GM21786 (cell line): ENCODE measurements around the gene TNK2.

Experiments
- ATAC-seq: cut with Tn5 transposase; IDR thresholded peaks from one replicate; pipeline ENCODE4 v1.9.1; 2021; ENCODE audit not compliant: unreplicated experiment

TNK2 gene

DNA sequence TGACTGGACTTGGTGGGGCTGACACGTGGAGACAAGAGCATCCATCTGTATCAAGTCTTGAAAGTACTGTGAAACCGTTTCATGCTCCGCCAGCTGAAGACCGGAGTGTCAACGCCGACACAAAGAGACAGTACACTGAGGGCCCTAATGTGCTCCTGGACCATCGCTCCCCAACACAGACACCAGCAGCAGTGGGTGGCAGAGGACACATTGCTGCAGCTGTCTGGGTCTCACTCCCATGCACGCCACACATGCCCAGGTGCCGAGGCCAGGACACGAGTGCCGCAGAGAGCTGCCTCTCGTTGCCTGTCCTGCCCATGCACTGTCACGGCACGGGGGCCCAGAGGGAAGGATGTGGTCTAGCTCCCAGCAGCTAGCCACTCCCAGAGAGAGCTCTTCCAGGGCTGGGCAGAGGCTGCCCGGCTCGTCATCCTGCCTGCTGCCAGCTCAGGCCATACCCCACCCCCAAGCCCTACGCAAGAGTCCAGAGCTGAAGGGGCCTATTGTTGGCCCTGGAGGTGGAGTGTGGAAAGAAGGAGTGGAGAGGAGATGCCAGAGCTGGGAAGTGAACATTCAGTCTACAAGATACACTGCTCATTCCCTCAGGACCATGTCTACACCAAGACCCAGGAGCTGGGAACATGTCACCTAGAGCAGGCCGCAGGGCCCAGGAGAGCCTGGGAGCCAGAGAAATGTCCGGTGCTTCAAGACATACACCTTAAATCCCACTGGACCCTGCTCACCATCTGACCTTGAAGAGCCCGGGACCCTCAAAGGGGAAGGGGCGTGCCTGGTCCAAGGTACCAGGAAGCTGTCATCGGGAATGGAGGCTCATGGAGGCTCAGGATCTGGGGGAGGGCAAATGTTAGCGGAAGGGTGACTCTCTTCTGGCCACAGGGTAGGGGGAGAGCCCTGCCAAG is 7.7 kb downstream of the TNK2 start:
- ATAC-seq, result peak; percentile 47

- no peak for ATAC-seq
Measured at GRCh38 chr3:195899701-195900435, 8.5 kb downstream of the TNK2 start.

- ATAC-seq, result no peak
Measured at GRCh38 chr3:195897853-195898415, 10.4 kb downstream of the TNK2 start.

- ATAC-seq, result no peak
Measured at GRCh38 chr3:195897081-195897852, 11.1 kb downstream of the TNK2 start.

DNA sequence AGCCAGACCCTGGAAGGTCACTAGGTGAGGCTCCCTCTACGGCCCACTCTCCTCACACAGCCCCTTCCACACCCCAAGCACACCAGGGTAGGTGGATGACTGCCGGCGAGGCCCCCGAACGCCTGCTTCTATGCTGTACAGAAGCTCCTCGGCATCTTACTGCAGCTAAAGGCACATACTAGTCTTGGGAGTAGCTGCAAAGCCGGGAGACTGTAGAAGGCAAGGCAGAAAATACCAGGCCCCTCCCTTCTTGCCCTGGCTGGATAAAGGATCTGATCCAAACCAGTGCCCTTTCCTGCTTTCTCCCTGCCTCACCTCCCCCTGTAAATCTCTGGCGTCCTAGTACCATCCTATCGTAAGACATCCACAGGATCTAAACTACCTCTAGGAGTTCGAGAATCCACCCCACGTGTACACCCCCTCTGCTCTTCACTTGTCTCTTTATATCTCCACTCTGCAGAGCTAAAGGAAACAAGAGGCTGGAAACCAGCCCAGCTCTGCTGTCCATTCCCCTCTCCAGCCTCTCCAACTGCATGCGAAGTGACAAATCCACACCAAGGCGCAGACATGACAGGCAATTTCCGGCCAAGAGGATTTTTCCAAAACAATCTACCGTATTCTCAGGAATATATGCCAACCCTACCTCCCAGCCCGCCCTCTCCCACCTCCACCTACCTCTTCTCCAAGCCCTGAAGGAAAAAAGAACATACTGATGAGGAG is 11.8 kb downstream of the TNK2 start:
- no peak for ATAC-seq

- peak; percentile 33 for ATAC-seq
Measured at GRCh38 chr3:195895861-195896360, 12.4 kb downstream of the TNK2 start.

GRCh38 chr3:195895078-195895860 is 13.1 kb downstream of the TNK2 start:
- peak; percentile 74 for ATAC-seq

GRCh38 chr3:195893916-195894465 is 14.4 kb downstream of the TNK2 start:
- no peak for ATAC-seq

DNA sequence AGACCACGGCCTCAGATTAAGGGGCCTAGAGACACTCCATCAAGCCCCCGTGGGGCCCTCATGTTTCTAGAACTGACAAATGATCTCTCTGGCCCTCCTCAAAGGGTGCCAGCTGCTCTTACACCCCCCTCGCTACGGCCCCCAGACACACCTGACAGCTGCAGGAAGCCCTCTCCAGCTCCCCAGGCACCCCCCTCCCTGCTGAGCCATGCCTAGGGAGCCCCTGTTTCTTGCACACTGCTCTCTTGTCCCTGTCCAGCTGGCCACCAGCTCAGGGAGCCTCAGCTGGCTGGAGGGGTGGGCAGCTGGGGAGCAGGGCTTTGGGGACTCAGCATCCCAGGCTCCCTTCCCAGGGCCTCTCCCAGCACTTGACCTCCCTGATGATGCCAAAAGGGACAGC is 14.8 kb downstream of the TNK2 start:
- no peak for ATAC-seq

GRCh38 chr3:195893044-195893395 is 15.3 kb downstream of the TNK2 start:
- ATAC-seq, result no peak

DNA sequence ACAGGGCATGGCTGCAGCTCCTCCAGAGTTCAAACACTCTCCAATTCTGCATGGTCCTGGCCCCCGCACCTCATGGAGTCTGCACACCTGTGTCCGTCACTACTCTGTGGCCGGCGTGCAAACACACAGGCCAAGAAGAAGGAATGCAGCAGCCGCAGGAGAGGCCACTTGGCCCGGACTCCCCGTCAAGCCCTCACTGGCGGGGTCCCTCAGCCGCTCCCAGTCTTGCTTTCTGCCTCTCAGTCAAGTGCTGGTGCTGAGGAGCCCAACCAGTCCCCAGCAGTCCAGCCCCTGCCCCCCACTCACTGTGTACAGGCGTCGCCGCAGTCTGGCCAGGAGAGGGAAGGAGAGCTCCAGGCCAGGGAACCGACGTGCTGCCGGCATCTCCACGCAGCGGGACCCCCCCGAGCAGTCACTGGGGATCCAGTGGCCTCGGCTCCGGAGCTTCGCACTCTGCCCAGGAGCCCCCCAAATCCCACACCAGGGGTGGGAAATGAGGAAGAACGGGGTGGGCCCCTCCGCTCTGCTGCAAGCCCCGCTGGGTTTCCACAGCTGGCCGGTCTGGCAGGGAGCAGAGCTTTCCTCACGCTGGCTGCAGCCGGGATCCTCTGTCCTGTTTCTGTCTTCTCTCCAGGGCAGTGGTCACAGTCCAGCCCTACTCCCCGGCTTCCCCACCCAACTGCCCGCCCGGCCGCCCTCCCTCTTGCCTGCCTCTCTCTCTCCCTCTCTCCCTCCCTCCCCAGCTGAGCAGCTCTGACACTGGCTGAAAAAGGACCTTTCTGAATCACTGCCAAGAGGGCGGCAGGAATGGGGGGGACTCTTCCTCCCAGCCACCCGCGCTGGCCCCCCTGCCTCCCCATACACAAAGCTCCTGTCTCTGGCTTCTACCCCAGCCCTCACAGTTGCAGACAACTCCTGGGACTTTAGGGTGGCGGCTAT is 16.0 kb downstream of the TNK2 start:
- no peak for ATAC-seq

DNA sequence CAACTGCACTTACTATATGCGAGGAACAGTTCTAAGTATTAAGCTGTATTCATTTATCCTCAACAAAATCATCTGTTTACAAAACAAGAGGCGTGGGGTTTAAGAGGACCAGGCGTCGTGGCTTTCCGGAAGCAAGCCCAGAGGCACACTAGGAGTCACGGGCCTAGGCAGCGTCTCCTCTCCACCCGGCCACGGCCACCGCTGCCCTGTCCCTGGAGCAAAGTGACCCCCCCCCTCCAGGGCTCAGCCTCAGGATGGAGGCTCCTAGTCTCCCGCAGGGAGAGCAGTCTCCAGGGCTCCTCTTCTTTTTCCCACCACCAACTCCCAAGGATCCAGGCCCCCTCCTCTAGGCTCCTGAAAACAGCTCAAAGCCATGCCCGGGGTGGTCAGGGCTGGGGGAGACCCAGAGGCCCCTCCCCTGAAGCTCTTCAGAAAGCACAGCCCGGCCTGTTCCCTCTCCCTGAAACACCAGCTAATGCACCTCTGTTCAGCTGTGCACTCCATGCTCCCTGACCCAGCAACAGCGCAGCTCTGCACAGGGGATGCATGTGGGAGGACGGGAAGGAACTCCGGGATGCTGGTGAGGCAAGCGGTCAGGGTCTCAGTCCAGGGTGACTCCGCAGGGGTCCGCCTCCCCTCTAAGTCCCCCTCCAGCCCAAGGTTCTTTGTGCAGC is 16.8 kb downstream of the TNK2 start:
- no peak for ATAC-seq

DNA sequence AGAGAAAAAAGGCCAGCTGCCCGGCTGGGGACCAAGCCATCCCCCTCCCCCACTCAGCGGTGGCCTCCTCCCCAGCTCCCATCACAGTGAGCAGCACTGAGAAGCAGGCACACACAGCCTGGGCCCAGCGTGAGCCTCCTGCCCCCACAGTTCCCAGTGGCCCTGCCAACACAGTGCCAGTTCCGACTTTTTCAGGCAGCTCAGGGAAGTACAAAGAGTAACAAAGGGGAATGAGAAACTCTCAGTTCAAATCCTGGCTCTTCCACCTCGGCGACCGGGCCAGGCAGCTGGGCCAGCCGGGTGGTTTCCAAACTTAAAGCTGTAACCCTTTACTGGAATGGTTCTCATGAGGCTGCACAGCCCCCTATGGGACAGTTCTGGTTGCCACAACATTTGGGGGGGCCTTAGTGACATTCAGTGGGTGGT is 18.5 kb downstream of the TNK2 start:
- no peak for ATAC-seq

DNA sequence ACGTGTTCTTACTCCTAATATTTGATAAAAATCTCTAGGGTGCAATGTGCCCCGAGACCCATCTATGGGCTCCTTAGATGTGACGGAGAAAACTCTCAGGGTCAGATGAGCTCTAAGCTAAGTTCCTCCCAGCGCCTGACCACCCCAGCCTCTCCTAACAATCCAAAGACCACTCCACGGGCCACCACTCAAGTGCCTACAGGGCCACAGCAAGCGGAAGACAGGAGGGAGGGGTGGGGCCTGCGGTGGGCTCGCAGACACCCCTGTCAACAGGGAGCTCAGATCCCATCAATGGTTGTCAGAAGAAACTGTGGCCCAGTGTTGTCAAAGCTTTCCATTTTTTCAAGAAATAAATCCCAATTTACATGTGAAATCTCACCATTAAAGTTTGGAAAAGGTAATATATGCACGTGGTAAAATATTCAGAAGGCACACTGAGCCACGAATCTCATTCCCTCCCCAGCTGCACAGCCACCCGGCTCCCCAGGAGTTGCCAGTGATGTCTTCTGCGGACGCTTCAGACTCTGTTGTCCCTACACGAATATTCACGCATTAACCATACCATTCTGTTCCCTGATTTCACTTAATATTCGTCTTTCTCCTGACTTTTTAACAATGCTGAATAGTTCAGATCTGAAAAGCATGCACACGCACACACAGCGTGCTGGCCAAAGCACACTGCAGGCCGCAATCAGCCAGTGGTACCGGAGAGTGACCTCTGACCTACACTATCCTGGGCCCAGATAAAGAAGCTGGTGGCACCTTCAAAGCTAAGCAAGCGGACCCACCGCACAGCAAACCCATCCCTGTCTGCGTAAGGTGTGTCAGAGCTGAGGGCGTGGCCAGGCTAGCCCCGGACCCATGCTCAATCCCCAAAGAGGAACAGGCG is 19.1 kb downstream of the TNK2 start:
- no peak for ATAC-seq

DNA sequence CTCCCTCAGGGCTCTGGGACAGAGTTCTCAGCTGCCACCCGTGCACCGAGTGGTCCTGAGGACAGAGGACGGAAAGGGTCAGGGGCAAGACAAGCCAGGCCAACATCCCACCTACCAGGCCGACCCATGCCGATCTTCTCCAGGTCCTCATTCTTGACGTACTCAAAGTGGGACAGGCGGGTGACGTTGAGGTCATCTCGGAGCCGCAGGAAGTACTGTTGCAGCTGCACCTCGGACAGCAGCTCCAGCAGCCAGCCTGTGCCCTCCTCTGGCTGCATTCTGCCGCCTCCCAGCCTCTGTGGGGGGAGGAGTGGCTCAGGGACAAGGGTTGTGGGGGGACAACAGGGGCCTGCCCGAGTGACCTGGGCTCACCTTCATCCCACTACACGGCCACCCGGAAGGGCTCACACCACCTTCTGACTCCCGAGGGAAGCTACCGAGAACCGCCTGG is 20.0 kb downstream of the TNK2 start:
- no peak for ATAC-seq

DNA sequence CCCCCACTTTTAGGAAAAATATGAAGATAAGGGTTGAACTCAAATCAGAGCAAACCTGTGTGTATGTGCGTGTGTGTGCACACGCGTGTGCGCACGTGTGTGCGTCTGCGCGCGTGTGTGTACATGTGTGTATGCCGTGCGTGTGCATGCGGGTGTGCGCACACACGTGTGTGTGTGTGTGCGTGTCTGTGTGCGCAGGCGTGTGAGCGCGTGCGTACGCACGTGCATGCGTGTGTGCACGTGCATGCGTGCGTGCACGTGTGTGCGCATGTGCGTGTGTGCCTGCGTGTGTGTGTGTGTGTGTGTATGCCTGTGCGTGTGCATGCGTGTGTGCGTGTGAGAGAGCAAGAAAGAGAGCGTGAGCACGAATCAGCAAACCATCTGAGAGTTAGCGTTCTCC is 20.7 kb downstream of the TNK2 start:
- ATAC-seq, result no peak
